HEK293T (cell line): ENCODE results near the gene PGM1.

Experiments
- BHLHE40 ChIP-seq: fragments of 450-650 bp; IDR thresholded peaks from 2 replicates; pipeline ENCODE4 v1.6.1; 2016; ENCODE audit warnings: mild to moderate bottlenecking, moderate library complexity, borderline replicate concordance
- CTBP1 ChIP-seq: fragments of 450-650 bp; IDR thresholded peaks from 2 replicates; pipeline ENCODE4 v1.6.1; 2016; ENCODE audit warnings: borderline replicate concordance
- FOXM1 ChIP-seq: fragments of 450-650 bp; IDR thresholded peaks from 2 replicates; pipeline ENCODE4 v1.6.1; 2017; ENCODE audit warnings: mild to moderate bottlenecking, borderline replicate concordance
- HDGF ChIP-seq: fragments of 450-650 bp; IDR thresholded peaks from 2 replicates; pipeline ENCODE4 v1.6.1; 2017; ENCODE audit warnings: antibody characterized with exemption, borderline replicate concordance
- L3MBTL2 ChIP-seq: fragments of 450-650 bp; conservative IDR thresholded peaks from 2 replicates; pipeline ENCODE4 v1.6.1; 2016; ENCODE audit warnings: mild to moderate bottlenecking
- LEF1 ChIP-seq: fragments of 450-650 bp; IDR thresholded peaks from 2 replicates; pipeline ENCODE4 v1.6.1; 2017; ENCODE audit warnings: mild to moderate bottlenecking, borderline replicate concordance
- NFRKB ChIP-seq: fragments of 450-650 bp; IDR thresholded peaks from 2 replicates; pipeline ENCODE4 v1.6.1; 2016; ENCODE audit warnings: mild to moderate bottlenecking, moderate library complexity
- SP1 ChIP-seq: fragments of 450-650 bp; IDR thresholded peaks from 2 replicates; pipeline ENCODE4 v1.6.1; 2017
- SUZ12 ChIP-seq: fragments of 450-650 bp; IDR thresholded peaks from 2 replicates; pipeline ENCODE4 v1.6.1; 2016; ENCODE audit warnings: mild to moderate bottlenecking
- TF ChIP-seq, protein P1 (sequence below): fragments of 450-650 bp; IDR thresholded peaks from 2 replicates; pipeline ENCODE4 v1.6.1; 2016

DNA sequence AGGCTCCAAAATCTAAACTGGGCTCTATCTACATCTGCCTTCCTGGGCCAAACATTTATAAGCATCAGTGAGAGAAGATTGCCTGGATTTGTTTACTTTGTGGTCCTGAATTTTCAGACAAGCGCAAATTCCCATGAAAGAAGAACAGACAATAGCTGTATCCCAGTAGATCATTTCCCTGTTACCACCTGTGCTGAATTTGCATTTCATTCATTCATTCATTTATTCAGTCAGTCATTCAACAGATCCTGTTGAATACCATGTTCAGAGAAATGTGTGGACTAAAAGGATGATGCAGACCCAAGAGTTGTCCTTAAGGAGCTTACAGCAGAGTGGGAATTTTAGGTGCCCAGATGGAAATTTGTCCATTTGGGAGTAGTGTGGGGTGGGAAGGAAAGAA is 2.2 kb downstream of the PGM1 start:
- TF ChIP-seq HDGF = no peak
- no peak for TF ChIP-seq SP1
- no peak for TF ChIP-seq BHLHE40
- no peak for TF ChIP-seq NFRKB
- TF ChIP-seq L3MBTL2 = no peak
- no peak for TF ChIP-seq CTBP1
- no peak for TF ChIP-seq SUZ12
- TF ChIP-seq LEF1 = no peak
- TF ChIP-seq FOXM1 = no peak
- TF ChIP-seq, protein P1, sequence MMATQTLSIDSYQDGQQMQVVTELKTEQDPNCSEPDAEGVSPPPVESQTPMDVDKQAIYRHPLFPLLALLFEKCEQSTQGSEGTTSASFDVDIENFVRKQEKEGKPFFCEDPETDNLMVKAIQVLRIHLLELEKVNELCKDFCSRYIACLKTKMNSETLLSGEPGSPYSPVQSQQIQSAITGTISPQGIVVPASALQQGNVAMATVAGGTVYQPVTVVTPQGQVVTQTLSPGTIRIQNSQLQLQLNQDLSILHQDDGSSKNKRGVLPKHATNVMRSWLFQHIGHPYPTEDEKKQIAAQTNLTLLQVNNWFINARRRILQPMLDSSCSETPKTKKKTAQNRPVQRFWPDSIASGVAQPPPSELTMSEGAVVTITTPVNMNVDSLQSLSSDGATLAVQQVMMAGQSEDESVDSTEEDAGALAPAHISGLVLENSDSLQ = no peak
